A549 (cell line): ENCODE measurements around the gene C11orf91.

Source experiments
- KDM1A ChIP-seq: fragments of 200-600 bp; sonication (generic); IDR thresholded peaks from 2 replicates; pipeline ENCODE4 v1.6.1; 2016; ENCODE audit warnings: low read depth, mild to moderate bottlenecking
- MAZ ChIP-seq: fragments of 150-350 bp; IDR thresholded peaks from 2 replicates; pipeline ENCODE4 v1.6.1; 2014; ENCODE audit warnings: antibody characterized with exemption, low read depth, low read length, borderline replicate concordance
- POLR2A ChIP-seq: IDR thresholded peaks from 2 replicates; pipeline ENCODE4 v1.6.1; 2012; ENCODE audit warnings: mild to moderate bottlenecking, low read length
- TF ChIP-seq, protein P1 (sequence below): fragments of >200 bp; sonication (Bioruptor Twin); formaldehyde crosslinking; IDR thresholded peaks from 3 replicates; pipeline ENCODE4 v1.5.1; 2016

DNA sequence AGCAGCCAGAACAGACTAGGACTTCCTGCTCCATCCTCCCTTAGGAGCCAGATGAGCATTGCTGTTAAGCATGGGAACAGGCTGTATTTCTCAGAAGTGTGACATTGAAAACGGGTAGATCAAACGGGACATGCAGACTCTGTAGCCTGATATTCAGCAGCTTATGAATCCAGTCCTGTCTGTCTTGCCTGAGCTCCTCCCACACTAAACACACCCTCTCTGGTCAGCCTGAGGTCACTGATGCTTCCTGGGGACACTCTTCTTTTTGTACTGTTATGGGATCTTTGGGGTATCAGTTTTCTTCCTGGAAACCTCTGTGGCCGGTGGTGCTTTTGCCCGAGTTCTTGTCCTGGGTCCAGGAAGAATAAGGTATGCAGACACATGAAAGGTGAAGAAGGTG lies 35.8 kb downstream of the C11orf91 start:
- TF ChIP-seq, protein P1, sequence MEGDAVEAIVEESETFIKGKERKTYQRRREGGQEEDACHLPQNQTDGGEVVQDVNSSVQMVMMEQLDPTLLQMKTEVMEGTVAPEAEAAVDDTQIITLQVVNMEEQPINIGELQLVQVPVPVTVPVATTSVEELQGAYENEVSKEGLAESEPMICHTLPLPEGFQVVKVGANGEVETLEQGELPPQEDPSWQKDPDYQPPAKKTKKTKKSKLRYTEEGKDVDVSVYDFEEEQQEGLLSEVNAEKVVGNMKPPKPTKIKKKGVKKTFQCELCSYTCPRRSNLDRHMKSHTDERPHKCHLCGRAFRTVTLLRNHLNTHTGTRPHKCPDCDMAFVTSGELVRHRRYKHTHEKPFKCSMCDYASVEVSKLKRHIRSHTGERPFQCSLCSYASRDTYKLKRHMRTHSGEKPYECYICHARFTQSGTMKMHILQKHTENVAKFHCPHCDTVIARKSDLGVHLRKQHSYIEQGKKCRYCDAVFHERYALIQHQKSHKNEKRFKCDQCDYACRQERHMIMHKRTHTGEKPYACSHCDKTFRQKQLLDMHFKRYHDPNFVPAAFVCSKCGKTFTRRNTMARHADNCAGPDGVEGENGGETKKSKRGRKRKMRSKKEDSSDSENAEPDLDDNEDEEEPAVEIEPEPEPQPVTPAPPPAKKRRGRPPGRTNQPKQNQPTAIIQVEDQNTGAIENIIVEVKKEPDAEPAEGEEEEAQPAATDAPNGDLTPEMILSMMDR, result no peak
- TF ChIP-seq KDM1A (no peak), POLR2A (no peak), MAZ (no peak)
